ENCODE results near the gene EPHB2.

DNA sequence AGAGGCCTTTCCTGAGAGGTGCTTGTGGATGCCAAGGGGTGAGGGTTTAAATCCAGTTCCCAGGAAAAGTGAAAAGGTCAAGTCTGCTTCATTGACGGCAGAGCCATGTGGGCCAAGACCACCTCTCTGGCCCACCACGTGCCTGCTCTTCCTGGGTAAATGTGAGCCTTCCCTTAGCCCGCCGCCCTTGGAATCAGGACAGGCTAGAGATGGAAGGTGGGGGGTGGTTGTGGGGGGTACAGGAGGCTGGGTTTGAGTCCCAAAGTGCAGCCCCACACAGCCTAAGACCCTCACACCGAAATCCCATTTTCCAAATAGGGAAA is 104.4 kb downstream of the EPHB2 start:
- TF ChIP-seq, protein P1, sequence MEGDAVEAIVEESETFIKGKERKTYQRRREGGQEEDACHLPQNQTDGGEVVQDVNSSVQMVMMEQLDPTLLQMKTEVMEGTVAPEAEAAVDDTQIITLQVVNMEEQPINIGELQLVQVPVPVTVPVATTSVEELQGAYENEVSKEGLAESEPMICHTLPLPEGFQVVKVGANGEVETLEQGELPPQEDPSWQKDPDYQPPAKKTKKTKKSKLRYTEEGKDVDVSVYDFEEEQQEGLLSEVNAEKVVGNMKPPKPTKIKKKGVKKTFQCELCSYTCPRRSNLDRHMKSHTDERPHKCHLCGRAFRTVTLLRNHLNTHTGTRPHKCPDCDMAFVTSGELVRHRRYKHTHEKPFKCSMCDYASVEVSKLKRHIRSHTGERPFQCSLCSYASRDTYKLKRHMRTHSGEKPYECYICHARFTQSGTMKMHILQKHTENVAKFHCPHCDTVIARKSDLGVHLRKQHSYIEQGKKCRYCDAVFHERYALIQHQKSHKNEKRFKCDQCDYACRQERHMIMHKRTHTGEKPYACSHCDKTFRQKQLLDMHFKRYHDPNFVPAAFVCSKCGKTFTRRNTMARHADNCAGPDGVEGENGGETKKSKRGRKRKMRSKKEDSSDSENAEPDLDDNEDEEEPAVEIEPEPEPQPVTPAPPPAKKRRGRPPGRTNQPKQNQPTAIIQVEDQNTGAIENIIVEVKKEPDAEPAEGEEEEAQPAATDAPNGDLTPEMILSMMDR (IDR thresholded peaks at IDR 0.05), result no peak
- TF ChIP-seq EZH2 (IDR thresholded peaks at IDR 0.05; ENCODE audit: borderline replicate concordance, insufficient read depth, low read depth, low read length, poor library complexity, severe bottlenecking), result no peak

Data from B cell (primary cell).